Cerebellar nuclear complex (tissue), 1 donor: ENCODE data around the gene PBXIP1.

Experiments used
- DNase-seq, 2 experiments: peaks; one replicate each; lab custom pipeline; 2025; lab: John Stamatoyannopoulos, UW

PBXIP1 gene, protein sequence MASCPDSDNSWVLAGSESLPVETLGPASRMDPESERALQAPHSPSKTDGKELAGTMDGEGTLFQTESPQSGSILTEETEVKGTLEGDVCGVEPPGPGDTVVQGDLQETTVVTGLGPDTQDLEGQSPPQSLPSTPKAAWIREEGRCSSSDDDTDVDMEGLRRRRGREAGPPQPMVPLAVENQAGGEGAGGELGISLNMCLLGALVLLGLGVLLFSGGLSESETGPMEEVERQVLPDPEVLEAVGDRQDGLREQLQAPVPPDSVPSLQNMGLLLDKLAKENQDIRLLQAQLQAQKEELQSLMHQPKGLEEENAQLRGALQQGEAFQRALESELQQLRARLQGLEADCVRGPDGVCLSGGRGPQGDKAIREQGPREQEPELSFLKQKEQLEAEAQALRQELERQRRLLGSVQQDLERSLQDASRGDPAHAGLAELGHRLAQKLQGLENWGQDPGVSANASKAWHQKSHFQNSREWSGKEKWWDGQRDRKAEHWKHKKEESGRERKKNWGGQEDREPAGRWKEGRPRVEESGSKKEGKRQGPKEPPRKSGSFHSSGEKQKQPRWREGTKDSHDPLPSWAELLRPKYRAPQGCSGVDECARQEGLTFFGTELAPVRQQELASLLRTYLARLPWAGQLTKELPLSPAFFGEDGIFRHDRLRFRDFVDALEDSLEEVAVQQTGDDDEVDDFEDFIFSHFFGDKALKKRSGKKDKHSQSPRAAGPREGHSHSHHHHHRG

GRCh38 chr1:154955718-154956543, at the start of gene PBXIP1:
TSS of gene PBXIP1 (minus strand) at chr1:154956099. CDS start at chr1:154953721, 2,378 bp downstream.
- peak; percentile 28 to 68 for DNase-seq

GRCh38 chr1:155005076-155006011, 49.4 kb upstream of the PBXIP1 start:
- no peak for DNase-seq

- no peak for DNase-seq
Observed at GRCh38 chr1:155004352-155005075, 48.6 kb upstream of the PBXIP1 start.

DNA sequence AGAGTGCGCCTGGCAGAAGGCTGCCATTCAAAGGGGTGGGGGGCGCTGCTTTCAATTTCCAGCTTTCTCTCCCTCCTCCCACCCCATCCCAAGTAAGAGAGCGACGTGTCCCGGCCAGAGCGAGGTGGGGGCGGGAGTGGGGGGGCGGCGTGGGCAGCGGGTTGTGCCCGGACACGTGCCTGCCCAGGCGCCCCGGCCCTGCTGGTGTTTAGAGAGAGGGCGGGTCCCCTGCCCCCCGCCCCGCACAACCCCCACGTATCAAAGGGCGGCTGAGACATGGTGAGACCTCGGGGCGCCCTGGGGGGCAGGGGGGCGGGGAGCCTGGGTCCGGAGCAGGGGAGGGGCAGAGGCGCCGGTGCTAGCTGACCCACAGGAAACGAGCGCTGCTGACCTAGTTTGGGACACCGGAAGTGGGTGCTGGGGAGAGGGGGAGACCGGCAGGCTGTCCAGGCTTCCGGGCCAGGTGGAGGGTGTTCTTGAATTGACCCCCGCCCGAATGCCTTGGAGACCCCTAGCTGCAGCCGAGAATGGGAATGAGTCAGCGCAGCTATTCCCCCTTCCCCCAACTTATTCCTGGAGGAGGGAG, 48.0 kb upstream of the PBXIP1 start:
- DNase-seq: no peak

GRCh38 chr1:155003227-155003765, 47.4 kb upstream of the PBXIP1 start:
- no peak for DNase-seq

DNA sequence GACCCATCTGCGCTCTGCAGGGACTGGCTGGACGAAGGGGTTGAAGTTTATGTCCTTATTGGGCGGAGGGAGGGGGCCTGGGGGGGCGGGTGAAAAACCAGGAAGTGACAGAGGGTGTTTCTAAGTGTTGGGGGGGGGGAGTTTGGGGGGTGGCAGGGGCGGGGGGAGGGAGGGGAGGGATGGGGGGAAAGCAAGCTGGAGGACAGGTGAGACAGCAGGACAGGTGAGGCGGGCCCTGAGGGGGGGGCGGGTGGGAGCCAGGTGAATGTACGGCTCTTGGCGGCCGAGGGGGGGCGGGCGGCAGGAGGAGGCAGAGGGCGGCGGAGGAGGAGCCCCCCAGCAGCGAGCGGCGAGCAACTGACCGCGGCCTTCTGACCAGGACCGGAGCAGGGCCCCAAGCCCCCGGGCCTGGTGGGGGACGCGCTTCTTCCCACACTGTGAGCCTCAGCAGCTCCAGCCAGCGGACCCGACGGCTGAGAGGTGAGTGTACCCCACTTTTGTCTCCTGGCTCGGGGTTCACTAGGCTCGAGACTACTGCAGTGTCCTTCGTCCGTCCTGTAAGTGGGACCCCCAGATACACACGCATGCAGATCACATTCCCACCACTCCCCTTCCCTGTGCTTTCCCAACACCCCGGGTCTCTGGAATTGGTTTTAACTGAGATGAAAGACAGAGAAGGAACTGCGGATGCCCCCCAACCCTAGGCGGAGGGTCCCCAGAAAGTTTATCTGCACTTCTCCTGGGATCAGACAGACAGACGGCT, 46.7 kb upstream of the PBXIP1 start, which contains the start of gene ZBTB7B:
Gene ZBTB7B, plus strand, starts transcription at position 339 of the 763 bp plus-strand sequence. CDS start 11,859 bp downstream, outside the sequence.
- DNase-seq: no peak

DNA sequence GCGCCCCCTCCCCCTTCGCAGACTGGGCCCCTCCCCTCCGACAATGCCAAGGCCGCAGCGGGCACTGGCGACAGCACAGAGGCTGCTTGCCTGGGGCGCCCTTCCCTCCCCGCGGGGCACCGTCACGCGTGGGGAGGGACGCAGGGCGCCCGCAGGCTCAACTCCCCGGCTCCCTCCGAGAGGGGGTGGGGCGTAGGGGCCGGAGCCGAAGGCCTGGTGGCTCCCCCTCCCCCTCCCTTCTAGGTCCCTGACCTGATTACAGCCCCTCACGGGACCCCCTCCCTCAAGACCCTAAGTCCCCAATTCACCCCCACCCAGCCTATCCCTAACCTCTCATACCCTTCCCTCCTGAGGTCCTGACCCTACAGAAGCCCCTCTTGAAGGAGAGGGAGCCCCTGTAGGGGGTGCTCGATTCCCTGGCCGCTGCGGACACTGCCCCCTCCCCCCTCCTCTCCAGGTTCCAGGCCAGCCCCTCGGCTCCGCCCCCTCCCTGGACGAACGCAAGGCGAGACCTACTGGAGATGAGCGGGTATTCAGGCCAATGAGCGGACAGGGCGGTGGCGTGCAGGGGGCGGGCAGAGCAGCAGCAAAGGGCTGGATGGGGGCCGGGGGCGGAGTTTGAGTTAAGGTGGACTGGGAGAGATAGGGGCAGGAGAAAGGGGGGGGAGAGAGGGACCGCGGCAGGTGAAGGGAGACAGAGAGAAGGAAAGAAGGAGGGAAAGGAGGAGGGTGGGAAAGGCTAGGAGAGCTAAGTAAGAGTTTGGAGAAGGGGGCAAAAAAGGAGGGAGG, 46.0 kb upstream of the PBXIP1 start:
- DNase-seq: peak; percentile 98

- no peak for DNase-seq
Observed at GRCh38 chr1:155001425-155001674, 45.5 kb upstream of the PBXIP1 start.

DNA sequence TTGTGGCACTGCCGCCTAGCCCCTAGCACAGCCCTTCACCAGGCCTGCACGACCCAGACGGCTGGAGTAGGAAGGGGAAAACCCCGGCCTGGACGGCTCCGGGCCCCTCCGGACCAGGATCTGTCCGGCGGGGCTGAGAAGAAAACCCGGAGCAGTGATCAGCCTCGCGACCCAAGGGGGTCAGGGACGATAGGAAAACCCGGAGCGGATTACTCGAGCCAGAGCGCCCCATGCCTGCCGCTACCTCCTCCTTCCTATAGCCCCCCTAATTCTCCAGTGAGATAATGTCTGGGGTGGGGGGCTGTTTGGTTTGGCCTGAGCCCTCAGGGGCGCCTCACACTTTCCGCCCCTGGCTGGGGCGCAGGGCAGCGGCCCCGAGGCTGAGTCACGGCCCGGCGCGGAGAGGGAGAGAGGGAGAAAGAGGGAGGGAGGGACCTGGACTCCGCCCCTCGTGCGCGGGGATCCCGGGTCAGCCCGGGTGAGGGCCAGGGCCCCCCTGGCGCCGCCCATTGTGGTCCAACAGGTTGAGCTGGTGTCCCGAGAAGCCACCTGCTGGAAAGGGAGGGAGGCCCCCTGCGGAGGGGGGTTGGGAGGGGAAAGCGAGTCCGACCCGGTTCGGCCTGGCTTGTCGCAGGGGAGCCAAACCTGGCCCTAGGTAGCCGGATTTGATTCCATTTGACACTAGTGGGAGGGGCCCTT, 45.0 kb upstream of the PBXIP1 start:
- DNase-seq: peak in 1 of 2 experiments; percentile 27

GRCh38 chr1:155000411-155000725, 44.5 kb upstream of the PBXIP1 start:
- no peak for DNase-seq

DNA sequence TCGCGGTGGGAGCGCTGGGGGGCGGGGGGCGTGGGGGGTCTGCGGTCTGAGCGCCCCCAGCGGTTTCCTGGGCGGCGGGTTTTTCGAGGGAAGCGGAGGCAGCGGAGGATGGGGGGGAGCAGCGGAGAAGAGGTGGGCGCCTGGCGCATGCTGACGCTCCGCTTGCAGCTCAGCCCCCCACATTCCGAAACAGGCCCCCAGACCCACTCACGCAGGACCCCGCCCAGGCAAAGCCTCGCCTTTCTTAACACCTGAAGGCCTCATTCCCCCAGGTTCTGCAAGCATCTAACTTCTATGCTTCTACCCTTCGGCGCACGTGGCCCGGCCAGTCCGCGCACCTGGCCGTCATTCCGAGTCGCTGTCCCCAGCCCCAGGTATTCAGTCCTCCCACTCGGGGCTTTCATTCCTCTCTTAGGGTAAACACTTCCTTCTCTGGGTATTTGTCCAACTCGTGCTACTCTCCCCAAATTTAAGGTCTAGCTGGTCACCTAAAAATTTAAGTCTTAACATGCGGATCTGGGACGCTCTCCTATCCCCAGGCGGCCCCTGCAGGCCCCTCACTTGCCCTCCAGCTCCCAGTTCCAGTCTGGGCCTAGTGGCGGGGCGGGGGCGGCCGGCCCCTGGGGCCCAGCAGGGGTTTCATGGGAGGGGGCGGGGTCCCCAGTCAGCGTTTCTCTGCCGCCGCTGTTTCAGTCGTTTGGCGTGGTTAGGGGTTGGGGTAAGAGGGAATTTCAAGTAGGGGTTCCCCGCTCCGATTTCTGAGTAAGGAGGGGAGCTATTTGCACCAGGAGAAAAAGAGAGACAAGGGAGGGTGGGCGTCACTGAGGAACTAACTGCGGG, 43.9 kb upstream of the PBXIP1 start:
- no peak for DNase-seq

GRCh38 chr1:154998818-154999570, 43.1 kb upstream of the PBXIP1 start:
- DNase-seq: peak in 1 of 2 experiments; percentile 31

- no peak for DNase-seq
Observed at GRCh38 chr1:154998201-154998780, 42.4 kb upstream of the PBXIP1 start.

DNA sequence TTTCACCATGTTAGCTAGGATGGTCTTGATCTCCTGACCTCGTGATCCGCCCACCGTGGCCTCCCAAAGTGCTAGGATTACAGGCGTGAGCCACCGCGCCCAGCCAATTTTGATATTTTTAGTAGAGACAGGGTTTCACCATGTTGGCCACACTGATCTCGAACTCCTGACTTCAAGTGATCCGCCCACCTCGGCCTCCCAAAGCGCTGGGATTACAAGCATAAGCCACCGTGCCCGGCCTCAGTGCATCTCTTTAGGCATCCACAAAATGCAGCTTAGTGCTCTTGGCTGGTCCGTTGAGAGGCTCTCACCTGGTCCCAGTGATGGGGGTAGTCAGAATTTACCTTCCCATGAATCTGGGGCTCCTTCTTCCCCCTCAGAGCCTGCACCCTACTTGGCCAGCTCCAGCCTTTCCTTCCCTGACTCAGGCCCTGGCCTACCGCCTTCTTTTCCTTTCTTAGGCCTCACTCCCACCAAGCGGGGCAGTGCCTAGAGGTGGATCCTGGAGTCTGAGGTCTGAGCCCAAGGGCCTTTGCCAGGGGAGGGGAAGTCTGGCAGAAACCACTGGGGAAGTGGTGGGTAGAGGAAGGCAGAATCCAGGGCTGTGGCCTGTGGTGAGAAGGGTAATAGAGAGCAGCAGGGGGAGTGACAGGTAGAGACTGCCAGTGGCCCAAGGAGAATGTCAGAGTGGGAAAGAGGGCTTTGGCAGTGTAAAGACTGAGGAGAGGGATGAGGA, 41.2 kb upstream of the PBXIP1 start:
- no peak for DNase-seq
